ENCODE data around the gene CFAP161.
"Not testable (repeated sequence)": the region's sequence is repeated elsewhere in the genome, so short reads cannot be mapped to it uniquely, and the experiment has no call there.

Gene CFAP161

GRCh38 chr15:81107889-81108288 lies 26.2 kb upstream of the CFAP161 start:
- DNase-seq (ENCODE audit: low read depth): no peak

- no peak for DNase-seq (ENCODE audit: low read depth)
Measured at GRCh38 chr15:81108427-81108826, 25.6 kb upstream of the CFAP161 start.

GRCh38 chr15:81111018-81111417 lies 23.1 kb upstream of the CFAP161 start:
- DNase-seq (ENCODE audit: low read depth): no peak

- DNase-seq (ENCODE audit: low read depth): no peak
Measured at GRCh38 chr15:81111510-81112470, 22.3 kb upstream of the CFAP161 start.

- DNase-seq (ENCODE audit: low read depth): no peak
Measured at GRCh38 chr15:81113204-81113657, 20.8 kb upstream of the CFAP161 start.

GRCh38 chr15:81113861-81114291 lies 20.2 kb upstream of the CFAP161 start:
- peak; percentile 21 for DNase-seq (ENCODE audit: low read depth)

GRCh38 chr15:81115054-81115939 lies 18.8 kb upstream of the CFAP161 start:
- DNase-seq (ENCODE audit: low read depth): no peak

GRCh38 chr15:81117136-81117535 lies 16.9 kb upstream of the CFAP161 start:
- peak; percentile 27 for DNase-seq (ENCODE audit: low read depth)

- no peak for DNase-seq (ENCODE audit: low read depth)
Measured at GRCh38 chr15:81117581-81117980, 16.5 kb upstream of the CFAP161 start.

GRCh38 chr15:81118361-81118760 lies 15.7 kb upstream of the CFAP161 start:
- DNase-seq (ENCODE audit: low read depth): no peak

- no peak for DNase-seq (ENCODE audit: low read depth)
Measured at GRCh38 chr15:81120069-81120468, 14.0 kb upstream of the CFAP161 start.

- no peak for DNase-seq (ENCODE audit: low read depth)
Measured at GRCh38 chr15:81126892-81127291, 7.2 kb upstream of the CFAP161 start.

- not testable (repeated sequence) for DNase-seq (ENCODE audit: low read depth)
Measured at GRCh38 chr15:81141478-81141877, 7.4 kb downstream of the CFAP161 start.

- peak; percentile 65 for DNase-seq (ENCODE audit: low read depth)
Measured at GRCh38 chr15:81146006-81146405, 11.9 kb downstream of the CFAP161 start.

GRCh38 chr15:81146466-81146865 lies 12.4 kb downstream of the CFAP161 start:
- no peak for DNase-seq (ENCODE audit: low read depth)

- no peak for DNase-seq (ENCODE audit: low read depth)
Measured at GRCh38 chr15:81151389-81151788, 17.3 kb downstream of the CFAP161 start.

- DNase-seq (ENCODE audit: low read depth): no peak
Measured at GRCh38 chr15:81152339-81152738, 18.3 kb downstream of the CFAP161 start.

- DNase-seq (ENCODE audit: low read depth): no peak
Measured at GRCh38 chr15:81152799-81153198, 18.7 kb downstream of the CFAP161 start.

GRCh38 chr15:81155375-81156218 lies 21.5 kb downstream of the CFAP161 start:
- DNase-seq (ENCODE audit: low read depth): peak; percentile 88

- DNase-seq (ENCODE audit: low read depth): no peak
Measured at GRCh38 chr15:81156324-81156723, 22.3 kb downstream of the CFAP161 start.

GRCh38 chr15:81157195-81157938 lies 23.3 kb downstream of the CFAP161 start:
- peak; percentile 91 for DNase-seq (ENCODE audit: low read depth)
